HFFc6 (cell line): ENCODE measurements around the gene ULBP1. TPM values are rescaled to one million over a fixed set of nuclear protein-coding genes. Genes with fewer than 3 reads are reported as not detected.
"Not testable (repeated sequence)": the region's sequence is repeated elsewhere in the genome, so short reads cannot be mapped to it uniquely, and the experiment has no call there.

Experiments
- DNase-seq: peaks from one replicate; pipeline ENCODE4 v3.0.0-alpha.2; 2018
- H3K27ac Mint-ChIP-seq: 2 replicates; pipeline ENCODE4 v1.8.0; 2020; ENCODE audit warnings: mild to moderate bottlenecking, mixed read lengths
- H3K27me3 Mint-ChIP-seq: 2 replicates; pipeline ENCODE4 v1.8.0; 2021; ENCODE audit warnings: mild to moderate bottlenecking, moderate library complexity, mixed read lengths; ENCODE audit not compliant: insufficient read depth
- H3K36me3 Mint-ChIP-seq: 2 replicates; pipeline ENCODE4 v1.8.0; 2021; ENCODE audit warnings: low read depth, mixed read lengths
- H3K4me1 Mint-ChIP-seq: 2 replicates; pipeline ENCODE4 v1.8.0; 2020; ENCODE audit warnings: low read depth, mixed read lengths
- H3K4me3 Mint-ChIP-seq: 2 replicates; pipeline ENCODE4 v1.8.0; 2020; ENCODE audit warnings: mild to moderate bottlenecking, moderate library complexity, mixed read lengths
- H3K9me3 Mint-ChIP-seq: 2 replicates; pipeline ENCODE4 v1.8.0; 2020; ENCODE audit warnings: mild to moderate bottlenecking, mixed read lengths
- total RNA-seq, 6 experiments: library from RNA; stranded (reverse); fragmentation: NEBNext Ultra II Directional; extraction: Animal tissue kit (Norgen Biotek cat#: 25700); gene quantifications; 2 replicates in 1 of 6; 3 replicates in 5 of 6; pipeline ENCODE4 v1.2.3, GENCODE V29; 2021
- TF ChIP-seq, protein P1 (sequence below): fragments of 200-600 bp; sonication (generic); IDR thresholded peaks from 2 replicates; pipeline ENCODE4 v1.5.0; 2021; ENCODE audit warnings: antibody characterized with exemption, mild to moderate bottlenecking

The ULBP1 gene
- total RNA-seq, 6 experiments from 2014 or later, result 8.6 to 12.7 (median 9.8) TPM

DNA sequence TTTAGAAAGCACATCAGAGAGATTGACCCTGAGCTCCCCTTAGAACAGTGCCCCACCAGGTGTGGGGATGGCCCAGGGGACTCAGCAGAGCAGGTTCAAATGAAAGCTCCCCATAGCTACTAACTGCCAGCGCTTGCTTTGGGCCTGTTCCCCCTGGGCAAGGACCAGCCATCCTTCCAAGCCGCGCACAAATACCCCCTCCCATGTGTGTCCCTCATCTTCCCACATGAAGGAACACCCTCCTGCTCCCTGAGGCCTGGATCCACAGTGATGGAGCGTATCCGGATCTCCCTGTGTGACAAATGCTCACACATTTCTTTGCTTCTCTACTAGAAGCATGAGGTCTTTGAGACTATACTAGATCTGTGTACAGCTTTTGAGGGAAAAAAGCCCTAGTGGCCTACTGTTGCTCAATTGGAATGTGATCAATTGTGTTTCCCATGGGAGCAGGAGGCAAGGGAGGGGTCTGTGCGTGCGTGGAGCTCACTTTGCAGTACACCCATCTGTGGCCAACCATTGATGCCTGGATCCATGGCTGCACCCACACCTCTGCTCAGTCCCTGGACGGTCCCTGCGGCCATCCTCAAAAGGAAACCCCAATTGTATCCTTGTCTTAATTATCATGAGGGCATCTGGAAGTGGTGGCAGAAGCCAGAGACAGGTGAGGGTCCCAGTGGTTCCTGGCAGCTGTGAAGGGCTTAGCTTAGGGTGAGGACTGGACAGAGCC is 39.4 kb upstream of the ULBP1 start:
- H3K4me3 Mint-ChIP-seq, result peak overlapping the region; percentile 36; the same call in 1 of the 2 replicates
- H3K9me3 Mint-ChIP-seq, result no peaks in the 10 kb centered on the region
- TF ChIP-seq, protein P1, sequence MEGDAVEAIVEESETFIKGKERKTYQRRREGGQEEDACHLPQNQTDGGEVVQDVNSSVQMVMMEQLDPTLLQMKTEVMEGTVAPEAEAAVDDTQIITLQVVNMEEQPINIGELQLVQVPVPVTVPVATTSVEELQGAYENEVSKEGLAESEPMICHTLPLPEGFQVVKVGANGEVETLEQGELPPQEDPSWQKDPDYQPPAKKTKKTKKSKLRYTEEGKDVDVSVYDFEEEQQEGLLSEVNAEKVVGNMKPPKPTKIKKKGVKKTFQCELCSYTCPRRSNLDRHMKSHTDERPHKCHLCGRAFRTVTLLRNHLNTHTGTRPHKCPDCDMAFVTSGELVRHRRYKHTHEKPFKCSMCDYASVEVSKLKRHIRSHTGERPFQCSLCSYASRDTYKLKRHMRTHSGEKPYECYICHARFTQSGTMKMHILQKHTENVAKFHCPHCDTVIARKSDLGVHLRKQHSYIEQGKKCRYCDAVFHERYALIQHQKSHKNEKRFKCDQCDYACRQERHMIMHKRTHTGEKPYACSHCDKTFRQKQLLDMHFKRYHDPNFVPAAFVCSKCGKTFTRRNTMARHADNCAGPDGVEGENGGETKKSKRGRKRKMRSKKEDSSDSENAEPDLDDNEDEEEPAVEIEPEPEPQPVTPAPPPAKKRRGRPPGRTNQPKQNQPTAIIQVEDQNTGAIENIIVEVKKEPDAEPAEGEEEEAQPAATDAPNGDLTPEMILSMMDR, result no peak
- DNase-seq, result no peak
- H3K27me3 Mint-ChIP-seq, result peaks cover 30% of the 10 kb centered on the region
- H3K27ac Mint-ChIP-seq, result no peak overlapping the region
- H3K4me1 Mint-ChIP-seq, result peaks cover 20% of the 10 kb centered on the region
- no peaks in the 10 kb centered on the region for H3K36me3 Mint-ChIP-seq

DNA sequence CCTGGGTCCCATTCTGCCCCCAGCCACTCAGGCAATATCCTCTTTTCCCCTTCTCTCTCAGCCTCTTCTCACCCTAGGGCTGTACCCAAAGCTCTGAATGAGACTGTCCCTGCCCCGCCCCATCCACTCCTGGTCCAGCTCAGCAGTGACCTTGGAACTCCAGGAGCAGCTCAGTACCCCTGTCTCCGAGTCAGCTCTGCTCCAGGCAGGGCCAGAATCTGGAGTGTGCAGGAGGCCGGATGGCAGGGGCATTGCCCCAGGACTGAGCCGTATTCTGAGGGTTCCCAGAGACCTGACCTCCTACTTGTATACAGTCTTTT is 38.9 kb upstream of the ULBP1 start:
- no peaks in the 10 kb centered on the region for H3K36me3 Mint-ChIP-seq
- H3K4me3 Mint-ChIP-seq, result no peak overlapping the region
- no peak for DNase-seq
- H3K4me1 Mint-ChIP-seq, result peaks cover 20% of the 10 kb centered on the region
- H3K27ac Mint-ChIP-seq, result no peak overlapping the region; the same call in 1 of the 2 replicates
- H3K9me3 Mint-ChIP-seq, result no peaks in the 10 kb centered on the region
- TF ChIP-seq, protein P1, result no peak
- H3K27me3 Mint-ChIP-seq, result peaks cover 33% of the 10 kb centered on the region

DNA sequence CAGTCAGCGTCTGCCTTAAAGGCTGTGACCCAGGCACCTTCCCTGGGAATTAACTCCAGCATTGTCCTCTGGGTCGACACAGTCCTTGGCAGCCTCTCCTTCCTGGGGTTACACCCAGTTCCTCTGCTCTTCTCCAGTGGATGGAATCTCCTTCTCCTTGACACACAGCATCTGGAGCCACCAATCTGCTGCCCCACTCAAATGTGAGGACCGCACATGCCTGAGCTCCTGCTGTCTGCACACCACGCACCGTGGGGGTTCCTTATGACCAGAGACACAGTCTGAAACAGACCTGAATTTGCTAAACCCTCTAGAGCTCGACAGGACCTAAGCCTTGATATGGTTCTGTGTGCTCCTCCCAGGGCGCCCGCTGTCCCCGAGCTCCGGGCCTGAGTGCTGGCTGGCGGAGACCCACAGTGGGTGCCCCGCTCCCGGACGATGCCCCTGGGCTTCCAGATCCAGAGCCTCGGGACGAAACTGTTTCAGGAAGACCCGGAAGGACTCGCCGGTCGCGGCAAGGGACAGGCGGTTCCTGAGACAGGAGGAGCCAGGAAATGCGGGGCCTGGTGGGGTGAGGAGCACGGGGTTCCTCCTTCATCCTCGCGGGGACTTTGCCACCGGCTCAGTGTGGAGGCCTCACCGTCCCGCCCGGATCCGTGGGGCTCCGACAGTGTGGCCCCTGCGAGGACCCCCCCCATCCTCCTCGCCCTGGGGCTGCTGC is 38.3 kb upstream of the ULBP1 start:
- Mint-ChIP-seq H3K4me1 (peaks cover 20% of the 10 kb centered on the region), H3K27me3 (peaks cover 33% of the 10 kb centered on the region), H3K9me3 (no peaks in the 10 kb centered on the region), H3K27ac (no peak overlapping the region; the same call in 1 of the 2 replicates), H3K4me3 (peak overlapping the region; percentile 88), H3K36me3 (no peaks in the 10 kb centered on the region)
- DNase-seq, result no peak
- TF ChIP-seq, protein P1, result no peak

DNA sequence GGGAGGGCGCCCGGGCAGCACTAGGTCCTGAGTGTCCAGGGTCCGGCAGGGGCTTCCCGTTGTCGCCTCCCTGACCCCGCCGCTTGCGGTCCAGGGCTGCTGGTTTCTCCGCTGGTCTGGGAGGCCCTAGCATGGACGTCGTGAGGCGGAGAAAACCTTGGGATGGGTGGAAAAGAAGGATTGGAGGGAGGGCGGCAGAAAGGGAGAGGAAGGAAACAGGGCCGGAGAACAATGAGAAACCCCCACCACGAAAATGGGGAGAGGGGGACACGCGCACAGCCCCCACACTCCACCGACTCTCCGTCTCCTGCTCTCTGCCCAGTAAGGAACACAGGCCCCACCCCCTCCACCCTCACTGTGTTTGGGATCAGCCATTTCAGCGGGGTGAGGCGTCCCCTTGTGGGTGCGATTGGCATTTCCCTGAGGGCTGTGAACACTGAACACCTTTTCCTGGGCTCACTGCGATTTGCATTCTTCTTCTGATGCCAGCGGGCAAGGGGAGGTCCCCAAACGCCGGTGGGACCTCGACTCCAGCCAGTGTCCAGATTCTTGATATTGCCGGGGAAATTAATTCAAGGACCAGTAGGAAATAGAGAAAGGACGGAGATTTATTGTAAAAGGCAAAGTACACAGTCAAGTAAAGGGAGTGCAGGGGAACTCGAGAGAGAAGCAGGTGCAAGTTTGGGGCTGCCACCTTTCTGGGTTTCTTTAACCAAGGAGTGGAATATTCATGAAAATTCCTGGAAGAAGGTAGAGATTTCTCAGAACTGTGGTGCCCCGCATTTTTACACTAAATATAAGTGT is 37.6 kb upstream of the ULBP1 start:
- Mint-ChIP-seq H3K36me3 (no peaks in the 10 kb centered on the region), H3K27me3 (peaks cover 30% of the 10 kb centered on the region), H3K4me3 (peak overlapping the region; percentile 88), H3K9me3 (no peaks in the 10 kb centered on the region), H3K27ac (peak overlapping the region; percentile 75), H3K4me1 (peaks cover 20% of the 10 kb centered on the region)
- peak; percentile 66 for DNase-seq
- TF ChIP-seq, protein P1, result peak; percentile 89

DNA sequence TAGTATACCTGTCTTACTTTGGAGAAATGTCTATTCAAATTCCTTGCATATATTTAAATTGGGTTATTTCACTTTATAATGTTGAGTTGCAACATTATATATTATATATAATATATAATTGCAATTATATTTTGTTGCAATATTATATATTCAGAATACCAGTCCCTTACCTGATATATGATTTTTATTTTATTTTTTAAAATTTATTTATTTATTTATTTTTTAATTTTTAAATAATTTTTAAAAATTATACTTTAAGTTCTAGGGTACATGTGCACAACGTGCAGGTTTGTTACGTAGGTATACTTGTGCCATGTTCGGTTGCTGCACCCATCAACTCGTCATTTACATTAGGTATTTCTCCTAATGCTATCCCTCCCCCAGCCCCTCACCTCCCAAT is 36.7 kb upstream of the ULBP1 start:
- not testable (repeated sequence) for DNase-seq, H3K36me3 Mint-ChIP-seq, H3K27ac Mint-ChIP-seq, H3K4me3 Mint-ChIP-seq, H3K9me3 Mint-ChIP-seq
- H3K27me3 Mint-ChIP-seq, result peaks cover 29% of the 10 kb centered on the region
- peaks cover 23% of the 10 kb centered on the region for H3K4me1 Mint-ChIP-seq
